GM21825 (cell line): ENCODE data around the gene PRSS23.

Experiments
- ATAC-seq: cut with Tn5 transposase; IDR thresholded peaks from one replicate; pipeline ENCODE4 v1.9.1; 2021; ENCODE audit warnings: mild to moderate bottlenecking, moderate library complexity; ENCODE audit not compliant: unreplicated experiment

PRSS23 gene

GRCh38 chr11:86790195-86790725 lies 10.1 kb upstream of the PRSS23 start:
- no peak for ATAC-seq

- no peak for ATAC-seq
Observed at GRCh38 chr11:86790867-86791849, 9.2 kb upstream of the PRSS23 start.

GRCh38 chr11:86792150-86792549 lies 8.2 kb upstream of the PRSS23 start:
- no peak for ATAC-seq

- no peak for ATAC-seq
Observed at GRCh38 chr11:86793307-86793706, 7.0 kb upstream of the PRSS23 start.

GRCh38 chr11:86795511-86795910 lies 4.8 kb upstream of the PRSS23 start:
- ATAC-seq, result no peak

GRCh38 chr11:86795949-86796348 lies 4.4 kb upstream of the PRSS23 start:
- no peak for ATAC-seq

- ATAC-seq, result no peak
Observed at GRCh38 chr11:86797133-86797532, 3.2 kb upstream of the PRSS23 start.

GRCh38 chr11:86798988-86799387 lies 1.4 kb upstream of the PRSS23 start:
- ATAC-seq, result no peak

- ATAC-seq, result no peak
Observed at GRCh38 chr11:86799680-86800075, 664 bp upstream of the PRSS23 start.

GRCh38 chr11:86800960-86801272 lies 574 bp downstream of the PRSS23 start:
- ATAC-seq, result no peak

GRCh38 chr11:86801364-86801763 lies 1.0 kb downstream of the PRSS23 start:
- no peak for ATAC-seq

GRCh38 chr11:86802146-86802545 lies 1.8 kb downstream of the PRSS23 start:
- no peak for ATAC-seq

GRCh38 chr11:86802601-86803051 lies 2.3 kb downstream of the PRSS23 start:
- ATAC-seq, result no peak

GRCh38 chr11:86803136-86804045 lies 3.0 kb downstream of the PRSS23 start:
- ATAC-seq, result no peak

GRCh38 chr11:86804951-86805350 lies 4.6 kb downstream of the PRSS23 start:
- no peak for ATAC-seq

- peak; percentile 72 for ATAC-seq
Observed at GRCh38 chr11:86805873-86806310, 5.5 kb downstream of the PRSS23 start.

GRCh38 chr11:86806903-86807302 lies 6.6 kb downstream of the PRSS23 start:
- no peak for ATAC-seq

GRCh38 chr11:86807360-86807759 lies 7.0 kb downstream of the PRSS23 start:
- no peak for ATAC-seq

GRCh38 chr11:86809561-86809960 lies 9.2 kb downstream of the PRSS23 start:
- ATAC-seq, result no peak

- no peak for ATAC-seq
Observed at GRCh38 chr11:86810288-86810687, 9.9 kb downstream of the PRSS23 start.

GRCh38 chr11:86811637-86812321 lies 11.4 kb downstream of the PRSS23 start:
- no peak for ATAC-seq
